ENCODE measurements around the gene ELMO1.

The ELMO1 gene

DNA sequence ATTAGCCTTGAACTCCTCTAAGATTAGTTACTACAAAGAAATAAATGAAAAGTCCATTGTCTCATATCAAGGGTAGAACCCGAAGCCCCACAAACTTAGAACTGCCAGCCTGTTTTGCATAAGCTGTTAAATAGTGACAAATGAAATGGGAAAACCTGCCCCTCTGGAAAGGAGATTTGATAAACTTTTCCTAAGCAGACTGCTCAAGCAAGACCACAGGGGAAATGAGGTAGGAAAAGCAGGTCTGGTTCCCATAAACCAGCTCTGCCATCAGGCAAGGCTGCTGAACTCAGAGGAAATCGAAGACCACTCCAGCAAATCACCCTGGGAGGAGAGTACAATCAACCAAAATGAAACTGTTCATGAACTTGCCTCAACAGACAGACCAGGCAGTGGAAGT is 542.8 kb downstream of the ELMO1 start:
- no peak for DNase-seq
- in situ Hi-C loops (cut with HindIII; ENCODE audit: low pct_ligation_motif_present, low pct_unique_long_range_greater_than_20kb, low sequenced_read_pairs) = no loop called here

DNA sequence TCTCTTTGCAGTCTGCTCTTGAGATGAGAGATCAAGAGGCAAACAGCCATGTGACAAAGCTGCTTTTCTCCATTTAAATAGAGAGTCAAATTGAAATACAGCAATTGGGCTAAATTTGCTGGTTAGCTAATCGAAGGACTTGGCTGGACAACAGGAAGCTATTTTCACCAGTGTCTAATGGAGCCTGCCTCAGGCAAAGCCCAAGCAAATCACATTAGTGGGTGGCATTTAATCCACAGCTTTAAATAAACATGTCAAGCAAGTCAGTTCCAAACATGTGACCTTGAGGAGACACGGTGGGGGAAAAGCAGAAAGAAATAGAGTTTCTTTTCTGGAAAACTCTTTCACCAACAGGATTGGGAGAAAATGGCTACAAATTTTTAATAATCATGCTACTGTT is 543.9 kb downstream of the ELMO1 start:
- in situ Hi-C loops (cut with HindIII; ENCODE audit: low pct_ligation_motif_present, low pct_unique_long_range_greater_than_20kb, low sequenced_read_pairs) = no loop called here
- no peak for DNase-seq

GRCh38 chr7:36904101-36904500 is 544.6 kb downstream of the ELMO1 start:
- DNase-seq = no peak
- in situ Hi-C loops (cut with HindIII; ENCODE audit: low pct_ligation_motif_present, low pct_unique_long_range_greater_than_20kb, low sequenced_read_pairs) = no loop called here

GRCh38 chr7:36900988-36901710 is 547.5 kb downstream of the ELMO1 start:
- in situ Hi-C loops (cut with HindIII; ENCODE audit: low pct_ligation_motif_present, low pct_unique_long_range_greater_than_20kb, low sequenced_read_pairs) = no loop called here
- DNase-seq = no peak

GRCh38 chr7:36898186-36898585 is 550.5 kb downstream of the ELMO1 start:
- in situ Hi-C loops (cut with HindIII; ENCODE audit: low pct_ligation_motif_present, low pct_unique_long_range_greater_than_20kb, low sequenced_read_pairs) = no loop called here
- no peak for DNase-seq

GRCh38 chr7:36896956-36897590 is 551.6 kb downstream of the ELMO1 start:
- in situ Hi-C loops (cut with HindIII; ENCODE audit: low pct_ligation_motif_present, low pct_unique_long_range_greater_than_20kb, low sequenced_read_pairs) = no loop called here
- no peak for DNase-seq

GRCh38 chr7:36896418-36896817 is 552.2 kb downstream of the ELMO1 start:
- in situ Hi-C loops (cut with HindIII; ENCODE audit: low pct_ligation_motif_present, low pct_unique_long_range_greater_than_20kb, low sequenced_read_pairs) = no loop called here
- DNase-seq = no peak

GRCh38 chr7:36895192-36895591 is 553.5 kb downstream of the ELMO1 start:
- DNase-seq = no peak
- in situ Hi-C loops (cut with HindIII; ENCODE audit: low pct_ligation_motif_present, low pct_unique_long_range_greater_than_20kb, low sequenced_read_pairs) = no loop called here

GRCh38 chr7:36894190-36894589 is 554.5 kb downstream of the ELMO1 start:
- in situ Hi-C loops (cut with HindIII; ENCODE audit: low pct_ligation_motif_present, low pct_unique_long_range_greater_than_20kb, low sequenced_read_pairs) = no loop called here
- DNase-seq = no peak

DNA sequence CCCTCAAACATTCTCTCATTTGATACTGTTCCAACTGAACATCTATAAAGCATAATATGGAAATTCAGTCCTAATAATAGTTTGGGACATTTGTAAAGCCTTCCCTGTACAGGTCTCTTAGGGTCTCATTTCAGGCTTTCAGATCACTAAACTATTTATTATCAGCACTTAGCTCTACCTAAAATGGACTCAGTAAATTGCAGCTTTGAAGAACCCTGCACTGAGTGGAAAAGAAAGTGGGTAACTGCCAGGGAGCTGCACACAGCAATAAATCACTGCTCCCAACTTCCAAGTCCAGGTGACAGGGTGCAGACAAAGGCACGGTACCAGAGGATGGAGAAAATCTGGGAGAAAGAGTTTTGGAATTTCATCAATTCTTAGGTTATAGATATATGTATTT is 559.5 kb downstream of the ELMO1 start:
- in situ Hi-C loops (cut with HindIII; ENCODE audit: low pct_ligation_motif_present, low pct_unique_long_range_greater_than_20kb, low sequenced_read_pairs) = no loop called here

GRCh38 chr7:36887969-36888368 is 560.7 kb downstream of the ELMO1 start:
- no peak for DNase-seq
- in situ Hi-C loops (cut with HindIII; ENCODE audit: low pct_ligation_motif_present, low pct_unique_long_range_greater_than_20kb, low sequenced_read_pairs) = no loop called here

More for the DNA sequence above, 559.5 kb downstream of the ELMO1 start:
- DNase-seq = no peak

GRCh38 chr7:36887233-36887632 is 561.4 kb downstream of the ELMO1 start:
- DNase-seq = no peak
- in situ Hi-C loops (cut with HindIII; ENCODE audit: low pct_ligation_motif_present, low pct_unique_long_range_greater_than_20kb, low sequenced_read_pairs) = no loop called here

DNA sequence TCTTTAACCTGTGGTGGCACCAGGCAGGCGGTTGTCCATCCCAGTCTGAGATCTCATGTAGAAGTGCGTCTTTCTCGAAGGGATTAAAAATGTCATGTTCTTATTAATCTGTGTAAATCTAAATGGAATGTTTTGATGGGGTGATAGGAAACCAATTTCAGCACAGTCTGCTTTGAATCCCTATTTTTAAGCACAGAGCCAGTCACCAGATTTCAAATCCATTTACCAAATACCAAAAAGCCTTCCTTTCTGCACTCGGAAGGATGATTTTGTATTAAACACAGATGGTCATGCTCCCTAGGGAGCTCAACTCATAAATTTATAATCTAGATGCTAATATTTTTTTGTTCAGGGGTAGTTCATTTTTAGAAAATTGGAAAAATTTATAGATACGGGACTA is 563.8 kb downstream of the ELMO1 start:
- DNase-seq = no peak
- in situ Hi-C loops (cut with HindIII; ENCODE audit: low pct_ligation_motif_present, low pct_unique_long_range_greater_than_20kb, low sequenced_read_pairs) = no loop called here

DNA sequence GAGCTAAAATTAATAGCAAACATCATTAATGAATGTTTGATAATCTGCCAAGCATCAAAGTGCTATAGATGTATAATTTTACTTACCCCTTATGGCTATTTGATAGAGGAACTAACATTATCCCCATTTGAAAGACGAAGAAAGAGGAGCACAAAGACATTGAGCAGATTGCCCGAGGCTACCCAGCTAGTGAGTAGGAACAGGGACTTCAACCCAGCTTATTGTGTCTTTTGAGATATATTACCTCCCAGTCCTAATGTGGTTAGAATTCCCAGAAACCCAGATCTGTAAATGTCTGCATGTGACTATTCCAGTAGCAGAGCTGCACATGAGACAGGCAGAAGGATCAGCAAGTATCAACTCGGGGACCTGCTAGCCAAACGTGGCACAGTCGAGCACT is 564.3 kb downstream of the ELMO1 start:
- DNase-seq = no peak
- in situ Hi-C loops (cut with HindIII; ENCODE audit: low pct_ligation_motif_present, low pct_unique_long_range_greater_than_20kb, low sequenced_read_pairs) = no loop called here

GRCh38 chr7:36881233-36881874 is 567.3 kb downstream of the ELMO1 start:
- DNase-seq = no peak
- in situ Hi-C loops (cut with HindIII; ENCODE audit: low pct_ligation_motif_present, low pct_unique_long_range_greater_than_20kb, low sequenced_read_pairs) = no loop called here

- DNase-seq = no peak
- in situ Hi-C loops (cut with HindIII; ENCODE audit: low pct_ligation_motif_present, low pct_unique_long_range_greater_than_20kb, low sequenced_read_pairs) = no loop called here
These were observed 568.6 kb downstream of the ELMO1 start for GRCh38 chr7:36880108-36880507.

DNA sequence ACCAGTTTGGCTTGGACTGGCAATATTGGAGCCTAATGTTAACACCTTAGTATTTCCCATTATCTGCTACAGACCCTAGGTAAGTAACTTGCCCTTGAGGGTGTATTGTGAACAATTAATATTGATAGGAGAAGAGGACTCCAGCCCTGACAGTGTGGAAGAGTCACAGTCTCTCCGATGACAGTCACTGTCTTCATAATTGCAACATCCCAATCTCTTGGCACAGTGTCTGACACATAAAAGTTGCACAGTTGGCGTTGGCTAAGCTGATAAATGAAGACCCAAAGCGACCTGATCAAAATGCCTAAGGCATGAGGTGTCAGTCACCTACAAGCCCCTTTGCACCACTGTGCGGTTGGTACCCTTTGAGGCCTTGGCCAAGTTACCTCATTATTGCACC is 569.6 kb downstream of the ELMO1 start:
- DNase-seq = no peak
- in situ Hi-C loops (cut with HindIII; ENCODE audit: low pct_ligation_motif_present, low pct_unique_long_range_greater_than_20kb, low sequenced_read_pairs) = no loop called here

GRCh38 chr7:36878288-36878687 is 570.4 kb downstream of the ELMO1 start:
- no peak for DNase-seq

GRCh38 chr7:36875794-36876193 is 572.9 kb downstream of the ELMO1 start:
- in situ Hi-C loops (cut with HindIII; ENCODE audit: low pct_ligation_motif_present, low pct_unique_long_range_greater_than_20kb, low sequenced_read_pairs) = no loop called here
- DNase-seq = no peak

More at GRCh38 chr7:36878288-36878687, 570.4 kb downstream of the ELMO1 start:
- in situ Hi-C loops (cut with HindIII; ENCODE audit: low pct_ligation_motif_present, low pct_unique_long_range_greater_than_20kb, low sequenced_read_pairs) = no loop called here

DNA sequence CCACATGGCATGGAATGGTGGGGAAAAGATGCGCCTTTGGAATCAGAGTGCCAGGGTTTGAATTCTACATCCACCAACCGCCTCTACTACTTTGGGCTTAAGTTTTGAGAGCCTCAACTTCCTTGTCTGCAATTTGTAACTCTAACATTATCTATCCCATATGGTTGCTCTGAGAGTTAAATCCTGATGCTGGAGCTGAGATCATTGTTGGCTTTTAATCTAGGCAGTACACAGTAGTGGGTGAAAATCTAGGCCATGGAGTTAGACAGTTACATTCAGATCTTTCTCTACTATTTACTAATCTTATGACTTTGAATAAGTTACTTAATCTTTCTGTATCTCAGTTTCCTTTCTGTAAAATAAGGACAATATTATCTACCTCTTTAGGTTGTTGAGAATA is 574.6 kb downstream of the ELMO1 start:
- in situ Hi-C loops (cut with HindIII; ENCODE audit: low pct_ligation_motif_present, low pct_unique_long_range_greater_than_20kb, low sequenced_read_pairs) = no loop called here

More for the DNA sequence above, 574.6 kb downstream of the ELMO1 start:
- DNase-seq = no peak

Measured in ACHN (cell line).